Mesendoderm (in vitro differentiated cells): ENCODE data around the gene ERICH4.
A peak's percentile ranks its signal among the peaks of the same experiment; 100 is the strongest.

ENCODE experiments used
- DNase-seq: peaks from one replicate; pipeline ENCODE4 v3.0.0; 2013
- H2AK5ac ChIP-seq: 2 replicates; pipeline ENCODE4 v1.6.1; 2013; ENCODE audit warnings: low read length, inconsistent platforms
- H2BK120ac ChIP-seq: 2 replicates; pipeline ENCODE4 v1.6.1; 2013; ENCODE audit warnings: low read depth, mild to moderate bottlenecking, low read length, moderate library complexity, mixed read lengths
- H2BK15ac ChIP-seq: replicated peaks from 2 replicates; pipeline ENCODE4 v1.6.1; 2013; ENCODE audit warnings: low read depth, mild to moderate bottlenecking, moderate library complexity
- H2BK5ac ChIP-seq: 2 replicates; pipeline ENCODE4 v1.6.1; 2013; ENCODE audit warnings: low read length, inconsistent platforms
- H3K18ac ChIP-seq: 2 replicates; pipeline ENCODE4 v1.6.1; 2013; ENCODE audit warnings: mild to moderate bottlenecking, low read length, mixed read lengths
- H3K23ac ChIP-seq: one replicate; pipeline ENCODE4 v1.6.1; 2013; ENCODE audit warnings: low read length
- H3K27ac ChIP-seq: 2 replicates; pipeline ENCODE4 v1.5.1; 2013; ENCODE audit warnings: low read depth, mild to moderate bottlenecking, inconsistent platforms, low read length, moderate library complexity
- H3K27me3 ChIP-seq: 2 replicates; pipeline ENCODE4 v1.6.1; 2013; ENCODE audit warnings: low read length, control low read depth, mild to moderate bottlenecking, inconsistent platforms; ENCODE audit not compliant: insufficient read depth, poor library complexity
- H3K36me3 ChIP-seq: 2 replicates; pipeline ENCODE4 v1.6.1; 2013; ENCODE audit warnings: low read length, inconsistent platforms; ENCODE audit not compliant: control insufficient read depth, insufficient read depth
- H3K4ac ChIP-seq: one replicate; pipeline ENCODE4 v1.6.1; 2013; ENCODE audit warnings: low read depth, mild to moderate bottlenecking, low read length, moderate library complexity
- H3K4me1 ChIP-seq: 2 replicates; pipeline ENCODE4 v1.6.1; 2013; ENCODE audit warnings: low read depth, low read length, inconsistent platforms; ENCODE audit not compliant: control insufficient read depth
- H3K4me2 ChIP-seq: 2 replicates; pipeline ENCODE4 v1.6.1; 2013; ENCODE audit warnings: low read length
- H3K4me3 ChIP-seq: 2 replicates; pipeline ENCODE4 v1.5.1; 2013; ENCODE audit warnings: mild to moderate bottlenecking, low read length
- H3K56ac ChIP-seq: one replicate; pipeline ENCODE4 v1.6.1; 2013; ENCODE audit warnings: low read length
- H3K79me1 ChIP-seq: 2 replicates; pipeline ENCODE4 v1.6.1; 2013; ENCODE audit warnings: low read length, inconsistent platforms
- H3K79me2 ChIP-seq: 2 replicates; pipeline ENCODE4 v1.6.1; 2013; ENCODE audit warnings: mild to moderate bottlenecking, low read length; ENCODE audit not compliant: control insufficient read depth, insufficient read depth
- H3K9ac ChIP-seq: 2 replicates; pipeline ENCODE4 v1.6.1; 2013; ENCODE audit warnings: low read length, inconsistent platforms
- H4K5ac ChIP-seq: one replicate; pipeline ENCODE4 v1.6.1; 2013; ENCODE audit warnings: low read length
- H4K8ac ChIP-seq: one replicate; pipeline ENCODE4 v1.6.1; 2013; ENCODE audit warnings: low read depth, mild to moderate bottlenecking, control low read depth, low read length, moderate library complexity
- WGBS: extraction: QIAGEN DNeasy Blood & Tissue Kit; methylation state at CpG from one replicate; pipeline ENCODE4 v1.1.7; 2013; ENCODE audit warnings: low lambda C conversion rate, missing lambda C conversion rate; ENCODE audit not compliant: insufficient coverage; ENCODE audit errors: extremely low coverage; 5-methylcytosine and 5-hydroxymethylcytosine counted together

ERICH4 gene

GRCh38 chr19:41424335-41425173 lies 18.4 kb upstream of the ERICH4 start:
- no peak overlapping the region for H4K5ac ChIP-seq
- no CpG with 5 or more reads among the region's 21 CpGs for WGBS
- DNase-seq: no peak

GRCh38 chr19:41425174-41426115 lies 17.5 kb upstream of the ERICH4 start:
- H3K56ac ChIP-seq: no peak overlapping the region
- no peak overlapping the region for H2AK5ac ChIP-seq
- H3K4ac ChIP-seq: no peak overlapping the region
- WGBS: no CpG with 5 or more reads among the region's 28 CpGs
- no peak overlapping the region for H3K4me3 ChIP-seq
- H3K27me3 ChIP-seq: no peaks in the 10 kb centered on the region
- H4K8ac ChIP-seq: no peak overlapping the region
- no peak overlapping the region for H2BK120ac ChIP-seq
- H3K23ac ChIP-seq: no peak overlapping the region
- H3K36me3 ChIP-seq: no peaks in the 10 kb centered on the region
- no peak overlapping the region for H3K4me2 ChIP-seq
- no peak overlapping the region for H3K18ac ChIP-seq
- no peak overlapping the region for H3K9ac ChIP-seq
- no peak overlapping the region for H4K5ac ChIP-seq
- H2BK5ac ChIP-seq: no peak overlapping the region
- no peaks in the 10 kb centered on the region for H3K79me2 ChIP-seq
- H3K27ac ChIP-seq: no peak overlapping the region
- peaks cover 3% of the 10 kb centered on the region for H3K4me1 ChIP-seq
- H3K79me1 ChIP-seq: peaks cover 4% of the 10 kb centered on the region
- DNase-seq: no peak
- no peak overlapping the region for H2BK15ac ChIP-seq

More at GRCh38 chr19:41424335-41425173, 18.4 kb upstream of the ERICH4 start:
- Histone ChIP-seq H3K23ac (no peak overlapping the region), H3K79me1 (peaks cover 4% of the 10 kb centered on the region), H2AK5ac (no peak overlapping the region), H2BK5ac (no peak overlapping the region), H3K18ac (no peak overlapping the region), H3K9ac (no peak overlapping the region), H3K27me3 (no peaks in the 10 kb centered on the region), H3K4me2 (no peak overlapping the region), H3K4me1 (peaks cover 3% of the 10 kb centered on the region), H3K4me3 (no peak overlapping the region), H3K4ac (no peak overlapping the region), H3K79me2 (no peaks in the 10 kb centered on the region), H2BK15ac (no peak overlapping the region), H2BK120ac (no peak overlapping the region), H4K8ac (no peak overlapping the region), H3K27ac (no peak overlapping the region), H3K36me3 (no peaks in the 10 kb centered on the region), H3K56ac (no peak overlapping the region)

GRCh38 chr19:41426116-41426841 lies 16.7 kb upstream of the ERICH4 start:
- Histone ChIP-seq H3K4me2 (peak overlapping the region; percentile 95), H3K79me1 (peaks cover 4% of the 10 kb centered on the region), H3K27ac (no peak overlapping the region), H3K4me3 (no peak overlapping the region), H4K8ac (no peak overlapping the region), H2BK15ac (no peak overlapping the region), H3K79me2 (no peaks in the 10 kb centered on the region), H3K56ac (peak overlapping the region; percentile 96), H3K27me3 (no peaks in the 10 kb centered on the region), H4K5ac (no peak overlapping the region), H3K4ac (no peak overlapping the region), H2AK5ac (no peak overlapping the region), H2BK5ac (no peak overlapping the region), H3K9ac (peak overlapping the region; percentile 94), H3K4me1 (peaks cover 3% of the 10 kb centered on the region), H3K18ac (no peak overlapping the region), H3K36me3 (peaks cover 2% of the 10 kb centered on the region), H3K23ac (peak overlapping the region; percentile 92), H2BK120ac (no peak overlapping the region)
- no CpG with 5 or more reads among the region's 36 CpGs for WGBS
- no peak for DNase-seq

- Histone ChIP-seq H3K4me2 (peak within 1 kb of the TSS; percentile 95), H4K5ac (no peak within 1 kb of the TSS), H3K4me3 (peak within 1 kb of the TSS; percentile 69), H3K79me2 (no peaks in the 10 kb centered on the region), H2AK5ac (no peak within 1 kb of the TSS), H2BK5ac (peak within 1 kb of the TSS; percentile 55), H3K4me1 (peaks cover 3% of the 10 kb centered on the region), H3K79me1 (peaks cover 4% of the 10 kb centered on the region), H3K56ac (peak within 1 kb of the TSS; percentile 96), H3K27me3 (no peaks in the 10 kb centered on the region), H3K18ac (peak within 1 kb of the TSS; percentile 64), H3K4ac (peak within 1 kb of the TSS; percentile 9), H3K36me3 (peaks cover 5% of the 10 kb centered on the region), H3K27ac (peak within 1 kb of the TSS; percentile 81), H3K23ac (peak within 1 kb of the TSS; percentile 92), H3K9ac (peak within 1 kb of the TSS; percentile 94), H2BK120ac (peak within 1 kb of the TSS; percentile 46), H4K8ac (no peak within 1 kb of the TSS), H2BK15ac (no peak within 1 kb of the TSS)
- peak; percentile 94 for DNase-seq
- WGBS: no CpG with 5 or more reads among the region's 19 CpGs
These were observed 15.9 kb upstream of the ERICH4 start, which contains the start of gene B3GNT8 for GRCh38 chr19:41426952-41427646. Gene B3GNT8 (minus strand): TSS chr19:41427374. CDS start chr19:41426778, 596 bp downstream.
